Measurements from ENCODE around the gene JCHAIN. TPM values are rescaled to one million over a fixed set of nuclear protein-coding genes. Genes with fewer than 3 reads are reported as not detected.
"Not testable (repeated sequence)": the region's sequence is repeated elsewhere in the genome, so short reads cannot be mapped to it uniquely, and the experiment has no call there.

JCHAIN gene
- not detected in 2 replicates for total RNA-seq (2014; rRNA removed)
- polyA plus RNA-seq (2012) = 0.10 TPM

- DNase-seq (ENCODE audit: low read depth) = peak; percentile 8
Observed at GRCh38 chr4:70666369-70666768, at the start of gene JCHAIN. Gene JCHAIN (minus strand): TSS chr4:70666508. CDS start chr4:70666490, 18 bp downstream.

DNA sequence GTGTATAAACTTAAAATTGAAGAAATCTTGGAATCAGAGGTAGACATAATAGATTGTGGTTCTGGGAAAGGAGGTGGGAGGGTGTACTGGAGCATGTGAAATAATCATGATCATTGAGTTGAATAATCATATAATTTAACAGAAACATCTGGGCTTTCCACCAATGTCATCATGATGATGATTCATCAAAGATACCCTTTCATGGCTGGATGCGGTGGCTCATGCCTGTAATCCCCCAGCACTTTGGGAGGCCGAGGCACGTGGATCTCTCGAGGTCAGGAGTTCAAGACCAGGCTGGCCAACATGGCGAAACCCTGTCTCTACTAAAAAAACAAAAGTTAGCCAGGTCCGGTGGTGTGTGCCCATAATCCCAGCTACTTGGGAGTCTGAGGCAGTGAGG, 48.8 kb upstream of the JCHAIN start:
- no peak for DNase-seq (ENCODE audit: low read depth)

- DNase-seq (ENCODE audit: low read depth) = no peak
Observed at GRCh38 chr4:70714079-70714887, 48.0 kb upstream of the JCHAIN start.

GRCh38 chr4:70713453-70714078, 47.3 kb upstream of the JCHAIN start:
- DNase-seq (ENCODE audit: low read depth) = no peak

DNA sequence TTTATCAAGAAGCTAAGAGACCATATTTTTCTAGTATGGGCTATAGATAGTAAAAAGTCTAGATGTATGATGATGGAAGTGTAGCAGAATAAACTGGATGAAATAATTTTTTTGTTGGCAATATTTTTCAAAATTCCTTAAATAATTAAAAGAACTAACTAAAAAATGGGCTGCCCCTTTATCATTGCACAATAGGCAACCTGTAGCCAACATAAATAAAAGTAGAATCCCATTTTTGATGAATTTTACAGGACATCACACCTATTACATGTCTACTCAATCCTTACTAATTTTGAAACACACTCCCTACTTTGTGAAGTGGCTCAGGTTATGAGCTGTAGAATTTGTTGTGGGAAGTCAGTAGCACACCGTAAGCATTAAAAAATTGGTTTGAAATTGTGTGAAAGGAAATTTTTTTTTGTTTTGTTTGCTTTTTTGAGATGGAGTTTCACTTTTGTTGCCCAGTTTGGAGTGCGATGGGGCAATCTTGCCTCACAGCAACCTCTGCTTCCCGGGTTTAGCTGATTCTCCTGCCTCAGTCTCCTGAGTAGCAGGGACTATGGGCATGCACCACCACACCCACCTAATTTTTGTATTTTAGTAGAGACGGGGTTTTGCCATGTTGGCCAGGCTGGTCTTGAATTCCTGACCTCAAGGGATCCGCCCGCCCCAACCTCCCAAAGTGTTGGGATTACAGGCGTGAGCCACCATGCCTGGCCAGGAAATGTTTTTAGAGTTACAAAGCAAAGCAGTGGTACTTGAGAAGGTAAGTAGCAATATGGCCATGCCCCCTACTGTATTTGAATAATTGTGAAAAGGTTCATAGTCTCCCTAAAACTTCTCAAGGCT, 46.5 kb upstream of the JCHAIN start:
- DNase-seq (ENCODE audit: low read depth) = no peak

DNA sequence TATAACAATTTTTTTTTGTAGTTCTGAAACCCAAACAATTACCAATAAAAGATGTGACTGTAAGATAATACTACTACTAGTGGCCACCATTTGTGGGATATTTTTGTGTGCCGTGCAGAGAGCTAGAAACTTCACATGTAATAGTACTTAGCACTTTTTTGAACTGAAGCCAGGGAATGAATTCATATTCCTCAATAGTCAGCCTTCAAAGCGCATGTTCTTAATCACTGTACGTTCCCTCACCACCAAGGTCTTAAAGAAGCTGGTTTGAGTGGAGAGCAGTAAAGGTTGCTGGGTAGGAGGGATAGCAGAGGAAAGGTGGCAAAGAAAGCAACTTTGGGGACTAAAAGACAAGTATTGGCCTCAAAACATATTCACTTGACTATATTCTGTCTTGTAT, 45.8 kb upstream of the JCHAIN start:
- no peak for DNase-seq (ENCODE audit: low read depth)

- DNase-seq (ENCODE audit: low read depth) = no peak
Observed at GRCh38 chr4:70711599-70711998, 45.3 kb upstream of the JCHAIN start.

- no peak for DNase-seq (ENCODE audit: low read depth)
Observed at GRCh38 chr4:70709611-70710205, 43.4 kb upstream of the JCHAIN start.

GRCh38 chr4:70706516-70706915, 40.2 kb upstream of the JCHAIN start:
- DNase-seq (ENCODE audit: low read depth) = no peak

GRCh38 chr4:70706044-70706461, 39.7 kb upstream of the JCHAIN start:
- no peak for DNase-seq (ENCODE audit: low read depth)

DNA sequence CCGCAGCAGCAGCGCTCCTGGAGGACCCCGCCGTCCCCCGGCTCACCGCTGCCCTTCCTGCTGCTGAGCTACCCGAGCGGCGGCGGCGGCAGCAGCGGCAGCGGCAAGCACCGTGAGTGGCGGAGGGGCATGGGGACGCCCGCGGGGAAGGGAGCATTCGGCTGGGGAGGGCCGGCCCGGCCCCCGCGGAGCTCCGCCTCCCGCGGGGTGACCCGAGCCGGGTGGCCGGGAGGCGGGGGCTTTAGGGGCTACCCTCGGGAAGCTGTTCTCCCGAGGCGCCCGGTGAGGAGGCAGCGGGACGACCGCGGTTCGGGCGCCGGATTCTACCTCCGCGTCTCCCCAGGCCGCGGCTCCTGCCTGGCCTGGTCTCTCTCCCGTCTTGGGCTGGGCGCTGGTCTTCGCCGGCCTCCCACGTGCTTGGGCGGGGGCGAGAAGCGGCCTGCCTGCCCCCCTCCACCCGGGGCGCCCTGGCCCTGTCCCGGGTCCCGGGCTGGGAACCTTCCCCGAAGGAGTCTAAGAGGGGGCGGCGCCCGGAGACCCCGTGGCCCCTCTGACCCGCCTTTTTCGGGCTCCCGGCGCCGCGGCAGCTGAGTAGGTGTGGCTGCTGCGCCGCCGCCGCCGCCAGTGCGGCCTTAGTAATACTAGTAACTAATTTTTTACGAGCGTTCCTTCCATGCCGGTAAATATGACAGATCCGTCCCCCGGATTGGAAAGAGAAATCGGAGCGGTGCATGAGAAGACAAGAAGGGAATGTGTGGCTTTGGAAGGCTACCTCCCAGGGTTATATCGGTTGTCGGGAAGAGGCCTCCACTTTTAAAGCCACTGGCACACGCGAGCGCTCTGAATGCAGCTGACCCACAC, 39.1 kb upstream of the JCHAIN start:
- peak; percentile 78 for DNase-seq (ENCODE audit: low read depth)

DNA sequence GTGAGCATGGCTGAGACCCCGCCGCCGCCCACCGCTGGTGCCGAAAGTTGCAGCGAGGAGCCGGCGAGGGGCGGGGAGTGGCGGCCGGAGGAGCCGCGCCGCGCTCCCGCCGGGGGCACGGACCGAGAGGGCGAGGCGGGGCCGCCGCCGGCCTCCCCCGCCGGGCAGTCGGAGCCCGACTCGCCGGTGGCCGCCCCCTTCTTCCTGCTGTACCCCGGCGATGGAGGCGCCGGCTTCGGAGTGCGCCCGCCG, 38.5 kb upstream of the JCHAIN start:
- DNase-seq (ENCODE audit: low read depth) = no peak

DNA sequence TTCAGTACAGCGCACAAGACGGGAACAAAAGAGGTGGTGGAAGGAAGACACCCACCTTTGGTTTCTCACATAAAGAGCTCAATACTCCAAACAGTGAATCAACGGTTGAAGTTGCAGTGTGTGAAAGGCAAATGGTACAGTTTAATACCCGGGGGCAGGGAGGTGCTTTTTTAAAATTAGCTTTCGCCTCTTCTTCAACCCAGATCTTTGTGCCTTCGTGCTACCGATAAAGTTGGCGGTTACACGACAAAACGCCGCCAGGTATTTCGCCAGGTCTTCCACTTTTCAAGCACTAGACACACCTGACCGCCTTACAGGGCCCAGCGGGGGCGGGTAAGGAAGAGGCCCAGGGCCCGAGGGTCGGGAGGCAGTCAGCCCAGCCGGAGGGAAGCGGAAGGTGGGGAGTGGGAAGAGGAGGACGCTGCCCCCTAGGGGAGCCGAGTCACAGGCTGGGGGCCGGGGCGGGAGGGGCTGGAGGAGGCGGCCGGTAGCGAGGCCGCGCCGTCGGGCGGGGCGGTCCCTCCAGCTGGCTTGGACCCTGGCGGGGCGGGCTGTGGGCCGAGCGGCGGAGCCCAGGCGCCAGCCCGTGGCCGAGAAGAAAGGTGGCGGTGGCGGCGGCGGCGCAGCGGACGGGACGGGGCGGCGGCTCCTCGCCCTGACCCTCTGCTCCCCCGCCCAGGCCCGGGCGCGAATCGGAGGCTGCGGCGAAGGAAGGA, 38.1 kb upstream of the JCHAIN start:
- DNase-seq (ENCODE audit: low read depth) = peak; percentile 58

GRCh38 chr4:70703619-70704214, 37.4 kb upstream of the JCHAIN start:
- peak; percentile 60 for DNase-seq (ENCODE audit: low read depth)

GRCh38 chr4:70702592-70702991, 36.3 kb upstream of the JCHAIN start:
- not testable (repeated sequence) for DNase-seq (ENCODE audit: low read depth)

GRCh38 chr4:70701271-70701670, 35.0 kb upstream of the JCHAIN start:
- no peak for DNase-seq (ENCODE audit: low read depth)

DNA sequence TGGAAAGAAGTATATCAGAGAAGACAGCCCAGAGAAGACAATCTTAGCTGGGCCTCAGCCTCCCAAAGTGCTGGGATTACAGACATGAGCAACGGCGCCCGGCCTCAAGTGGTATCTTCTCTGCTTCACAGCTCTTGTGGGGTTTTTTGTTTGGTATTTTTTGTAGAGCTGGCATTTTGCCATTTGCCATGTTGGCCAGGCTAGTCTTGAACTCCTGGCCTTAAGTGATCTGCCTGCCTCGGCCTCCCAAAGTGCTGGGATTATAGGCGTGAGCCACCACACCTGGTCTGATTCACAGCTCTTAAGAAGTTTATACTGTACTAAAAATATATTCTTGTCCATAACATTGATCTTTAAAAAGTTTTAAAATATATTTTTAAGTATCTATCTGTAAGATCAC, 34.4 kb upstream of the JCHAIN start:
- DNase-seq (ENCODE audit: low read depth) = no peak

DNA sequence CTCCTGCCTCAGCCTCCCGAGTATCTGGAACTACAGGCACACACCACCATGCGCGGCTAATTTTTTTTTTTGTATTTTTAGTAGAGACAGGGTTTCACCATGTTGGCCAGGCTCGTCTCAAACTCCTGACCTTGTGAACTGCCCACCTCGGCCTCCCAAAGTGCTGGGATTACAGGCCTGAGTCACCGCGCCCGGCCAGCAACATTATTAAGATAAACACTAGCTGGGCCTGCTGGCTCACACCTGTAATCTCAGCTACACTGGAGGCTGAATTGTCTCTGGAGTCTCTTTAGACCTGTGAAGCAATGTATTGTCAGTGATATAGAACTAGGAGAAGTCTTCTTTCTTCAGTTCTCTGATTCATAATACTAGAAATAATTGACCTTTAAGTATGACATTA, 32.1 kb upstream of the JCHAIN start:
- DNase-seq (ENCODE audit: low read depth) = not testable (repeated sequence)

DNA sequence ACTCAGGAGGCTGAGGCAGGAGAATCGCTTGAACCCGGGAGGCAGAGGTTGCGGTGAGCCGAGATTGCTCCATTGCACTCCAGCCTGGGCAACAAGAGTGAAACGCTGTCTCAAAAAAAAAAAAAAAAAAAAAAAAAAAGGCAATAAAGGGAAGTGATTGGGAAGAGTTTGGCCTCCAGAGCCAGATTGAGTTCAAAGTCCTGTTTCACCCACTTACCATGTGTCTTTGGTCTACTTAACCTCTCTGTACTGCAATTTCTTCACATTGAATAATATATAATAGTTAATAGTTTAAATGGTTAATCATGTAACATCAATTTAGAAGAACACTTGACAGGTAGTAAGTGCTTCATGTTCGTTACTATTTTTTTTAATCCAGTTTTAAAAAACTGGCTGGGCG, 28.3 kb upstream of the JCHAIN start:
- not testable (repeated sequence) for DNase-seq (ENCODE audit: low read depth)

DNA sequence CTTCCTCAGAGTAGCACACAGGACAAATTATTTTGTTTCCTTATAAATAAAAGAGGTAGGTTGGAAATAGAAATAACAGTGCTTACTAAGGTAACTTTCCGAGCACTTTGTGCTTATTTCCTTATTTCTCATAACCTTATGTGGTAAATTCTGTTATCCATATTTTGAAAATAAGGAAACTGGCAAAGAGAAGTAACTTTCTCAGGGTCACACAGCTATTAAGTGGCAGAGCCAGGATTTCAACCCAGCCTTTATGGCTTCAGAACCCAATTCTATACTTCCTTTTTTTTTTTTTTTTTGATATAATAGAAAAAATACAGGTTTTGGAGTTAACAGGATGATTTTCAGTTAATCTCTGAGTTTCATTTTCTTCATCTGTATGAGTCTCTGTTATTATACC, 25.4 kb upstream of the JCHAIN start:
- DNase-seq (ENCODE audit: low read depth) = no peak
